Natural killer cell (primary cell): ENCODE measurements around the gene MYO1G. TPM values are rescaled to one million over a fixed set of nuclear protein-coding genes. Genes with fewer than 3 reads are reported as not detected.

Experiments used
- ATAC-seq, 3 donors: fragments of 150-1000 bp in 2 of 3; fragments of 200-7000 bp in 1 of 3; cut with Tn5 transposase; 1 replicate in 1 of 3; 2 replicates in 2 of 3; pipeline ENCODE4 v1.10.0; 2021; ENCODE audit warnings: mild to moderate bottlenecking in 2 of 3, moderate library complexity in 2 of 3
- DNase-seq, 2 donors: peaks; one replicate each; pipeline versions ENCODE4 v3.0.0 to v3.0.0-alpha.2; 2013 to 2021; ENCODE audit warnings: mixed read lengths in 1 of 2
- H3K27ac ChIP-seq: one replicate; pipeline ENCODE4 v1.5.1; 2013; ENCODE audit warnings: mild to moderate bottlenecking, low read length
- H3K27me3 ChIP-seq: one replicate; pipeline ENCODE4 v1.6.1; 2013; ENCODE audit warnings: low read length; ENCODE audit not compliant: control insufficient read depth, insufficient read depth
- H3K36me3 ChIP-seq: one replicate; pipeline ENCODE4 v1.6.1; 2013; ENCODE audit warnings: low read length; ENCODE audit not compliant: control insufficient read depth, insufficient read depth
- H3K4me1 ChIP-seq: one replicate; pipeline ENCODE4 v1.6.1; 2013; ENCODE audit warnings: low read length; ENCODE audit not compliant: control insufficient read depth, insufficient read depth
- H3K4me3 ChIP-seq: one replicate; pipeline ENCODE4 v1.5.1; 2013; ENCODE audit warnings: low read length
- H3K9me3 ChIP-seq: one replicate; pipeline ENCODE4 v1.6.1; 2013; ENCODE audit warnings: low read length; ENCODE audit not compliant: control insufficient read depth, insufficient read depth
- H3K27ac Mint-ChIP-seq, 2 donors: one replicate each; pipeline ENCODE4 v1.8.0; 2022; ENCODE audit warnings: mild to moderate bottlenecking in 2 of 2, mixed read lengths in 2 of 2, moderate library complexity in 1 of 2
- H3K27me3 Mint-ChIP-seq, 2 donors: one replicate each; pipeline ENCODE4 v1.8.0; 2022; ENCODE audit warnings: low read depth in 2 of 2, mixed read lengths in 2 of 2
- H3K36me3 Mint-ChIP-seq: one replicate; pipeline ENCODE4 v1.8.0; 2022; ENCODE audit warnings: mixed read lengths
- H3K4me1 Mint-ChIP-seq, 2 donors: one replicate each; pipeline ENCODE4 v1.8.0; 2022; ENCODE audit warnings: mixed read lengths in 2 of 2
- H3K4me3 Mint-ChIP-seq: one replicate; pipeline ENCODE4 v1.8.0; 2022; ENCODE audit warnings: mild to moderate bottlenecking, moderate library complexity, mixed read lengths
- H3K9me3 Mint-ChIP-seq, 2 donors: one replicate each; pipeline ENCODE4 v1.8.0; 2022; ENCODE audit warnings: mixed read lengths in 2 of 2
- CTCF ChIP-seq: fragments of 200-600 bp; IDR thresholded peaks from one replicate; pipeline ENCODE4 v1.8.0; 2022; ENCODE audit warnings: antibody characterized with exemption
- WGBS: methylation state at CpG from one replicate; pipeline ENCODE4 v1.1.7; 2013; ENCODE audit warnings: missing lambda C conversion rate; ENCODE audit not compliant: insufficient coverage; 5-methylcytosine and 5-hydroxymethylcytosine counted together
- intact Hi-C: fragments of 100-400 bp; cut with micrococcal nuclease; formaldehyde crosslinking; loops from one replicate; pipeline ENCODE4 v1.14.2; 2022
- total RNA-seq, 4 donors: library from RNA; stranded (reverse); fragments of 120-200 nt in 1 of 4; gene quantifications; one replicate each; pipeline versions ENCODE4 v1.2.3 to v1.2.4, GENCODE V29; 2013 to 2022

Gene MYO1G
- total RNA-seq, 3 donors from 2014 or later (not counting 1 experiment from before 2014, with no cell fraction given), result 371 to 470 (median 429) TPM

DNA sequence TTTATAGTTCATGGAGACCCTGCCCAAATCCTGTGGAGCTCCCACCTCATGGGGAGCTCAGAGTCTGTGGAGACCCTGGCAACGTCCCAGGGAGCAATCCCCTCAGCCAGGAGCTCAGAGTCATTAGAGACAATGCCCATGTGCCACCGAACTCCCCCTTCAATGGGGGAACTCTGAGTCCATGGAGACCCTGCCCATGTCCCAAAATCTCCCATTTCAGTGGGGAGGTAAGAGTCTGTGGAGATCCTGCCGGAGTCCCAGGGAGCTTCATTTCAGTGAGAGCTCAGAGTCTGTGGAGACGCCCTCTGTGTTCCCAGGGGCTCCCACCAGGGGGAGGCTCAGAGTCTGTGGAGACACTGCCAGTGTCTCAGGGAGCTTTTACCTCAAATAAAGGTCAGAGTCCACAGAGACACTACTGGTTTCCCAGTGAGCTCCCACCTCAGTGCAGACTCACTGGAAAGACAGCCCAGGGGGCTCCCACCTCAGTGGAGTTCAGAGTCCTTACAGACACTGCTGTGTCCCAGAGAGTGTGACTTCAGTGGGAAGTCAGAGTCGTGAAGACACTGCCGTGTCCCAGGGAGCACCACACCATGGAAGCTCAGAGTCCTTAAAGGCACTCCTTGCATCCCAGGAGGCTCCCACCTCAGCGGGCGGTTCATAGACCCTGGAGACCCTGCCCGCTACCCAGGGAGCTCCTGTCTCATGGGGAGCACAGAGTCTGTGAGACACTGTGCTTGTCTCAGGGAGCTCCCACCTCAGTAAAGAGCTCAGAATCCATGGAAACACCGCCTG is 5.0 kb downstream of the MYO1G start:
- H3K27me3 ChIP-seq, result no peaks in the 10 kb centered on the region
- intact Hi-C loops, result loop anchor here (1.0 kb wide), 1 partner anchor 162 kb away; no protein-coding TSS in a partner anchor
- Mint-ChIP-seq H3K27me3 (no peaks in the 10 kb centered on the region), H3K27ac (peak overlapping the region; percentile 50 to 99), H3K4me1 (peaks cover 34 to 53% of the 10 kb centered on the region in 2 donors), H3K4me3 (peak overlapping the region; percentile 13), H3K36me3 (no peaks in the 10 kb centered on the region), H3K9me3 (no peaks in the 10 kb centered on the region)
- TF ChIP-seq CTCF, result peak; percentile 58
- no peak overlapping the region for H3K27ac ChIP-seq
- peaks cover 57% of the 10 kb centered on the region for H3K4me1 ChIP-seq
- H3K36me3 ChIP-seq, result peaks cover 83% of the 10 kb centered on the region
- DNase-seq (peak; percentile 51 to 76), ATAC-seq (peak; percentile 28 to 45 (median 38))
- H3K9me3 ChIP-seq, result no peaks in the 10 kb centered on the region
- H3K4me3 ChIP-seq, result no peak overlapping the region
- WGBS, result 92% methylated on average over 10 of the region's 10 CpGs

DNA sequence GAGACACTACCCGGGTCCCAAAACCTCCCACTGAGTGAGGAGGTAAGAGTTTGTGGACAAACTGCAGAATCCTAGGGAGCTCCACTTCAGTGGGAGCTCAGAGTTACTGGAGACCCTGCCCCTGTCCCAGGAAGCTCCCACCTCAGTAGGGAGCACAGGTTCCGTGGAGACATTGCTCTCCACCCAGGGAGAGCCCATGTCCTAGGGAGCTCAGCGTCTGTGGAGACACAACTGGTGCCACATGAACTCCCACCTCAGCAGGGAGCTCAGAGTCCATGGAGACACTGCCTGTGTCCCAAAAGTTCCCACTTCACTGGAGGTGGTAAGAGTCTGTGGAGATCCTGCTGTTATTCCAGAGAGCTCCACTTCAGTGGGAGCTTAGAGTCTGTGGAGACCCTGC is 6.3 kb downstream of the MYO1G start:
- DNase-seq (no peak), ATAC-seq (no peak)
- Mint-ChIP-seq H3K4me3 (no peak overlapping the region), H3K9me3 (no peaks in the 10 kb centered on the region), H3K27me3 (no peaks in the 10 kb centered on the region), H3K27ac (peak overlapping the region; percentile 50 to 99), H3K4me1 (peaks cover 29 to 46% of the 10 kb centered on the region in 2 donors), H3K36me3 (no peaks in the 10 kb centered on the region)
- Histone ChIP-seq H3K4me1 (peaks cover 44% of the 10 kb centered on the region), H3K4me3 (no peak overlapping the region), H3K9me3 (no peaks in the 10 kb centered on the region), H3K36me3 (peaks cover 95% of the 10 kb centered on the region), H3K27ac (no peak overlapping the region), H3K27me3 (no peaks in the 10 kb centered on the region)
- WGBS, result 92% methylated on average over 3 of the region's 3 CpGs
- intact Hi-C loops, result no loop called here
- no peak for TF ChIP-seq CTCF

- Histone ChIP-seq H3K4me3 (no peak overlapping the region), H3K27ac (no peak overlapping the region), H3K4me1 (peaks cover 38% of the 10 kb centered on the region), H3K9me3 (no peaks in the 10 kb centered on the region), H3K27me3 (no peaks in the 10 kb centered on the region), H3K36me3 (peaks cover 99% of the 10 kb centered on the region)
- intact Hi-C loops, result no loop called here
- DNase-seq, result no peak
- 83% methylated on average over 5 of the region's 5 CpGs for WGBS
- Mint-ChIP-seq H3K4me1 (peaks cover 25 to 40% of the 10 kb centered on the region in 2 donors), H3K27ac (peak overlapping the region; percentile 50 to 99), H3K27me3 (no peaks in the 10 kb centered on the region), H3K4me3 (no peak overlapping the region), H3K9me3 (no peaks in the 10 kb centered on the region), H3K36me3 (no peaks in the 10 kb centered on the region)
- no peak for ATAC-seq
- no peak for TF ChIP-seq CTCF
Observed at GRCh38 chr7:44971902-44972441, 6.8 kb downstream of the MYO1G start.
